Nephron (organoid): Measurements from ENCODE around the gene ARMC12.

Experiments used
- H3K27ac Mint-ChIP-seq, 3 experiments: 2 replicates each; pipeline ENCODE4 v1.8.0; 2020; ENCODE audit warnings: mixed read lengths in 3 of 3, mild to moderate bottlenecking in 2 of 3, moderate library complexity in 1 of 3
- H3K27me3 Mint-ChIP-seq: 2 replicates; pipeline ENCODE4 v1.8.0; 2021; ENCODE audit warnings: low read depth, mild to moderate bottlenecking, moderate library complexity, mixed read lengths
- H3K36me3 Mint-ChIP-seq: 2 replicates; pipeline ENCODE4 v1.8.0; 2020; ENCODE audit warnings: low read depth, mixed read lengths
- H3K4me1 Mint-ChIP-seq: 2 replicates; pipeline ENCODE4 v1.8.0; 2020; ENCODE audit warnings: mixed read lengths
- H3K4me3 Mint-ChIP-seq, 3 experiments: 2 replicates each; pipeline ENCODE4 v1.8.0; 2020; ENCODE audit warnings: mild to moderate bottlenecking in 3 of 3, mixed read lengths in 3 of 3, moderate library complexity in 2 of 3
- H3K9me3 Mint-ChIP-seq: 2 replicates; pipeline ENCODE4 v1.8.0; 2020; ENCODE audit warnings: mixed read lengths
- TF ChIP-seq, protein P1 (sequence below), 3 experiments: fragments of 200-600 bp; sonication (generic); IDR thresholded peaks; one replicate each; pipeline ENCODE4 v1.5.0; 2021; ENCODE audit warnings: antibody characterized with exemption in 3 of 3; ENCODE audit not compliant: unreplicated experiment in 3 of 3

ARMC12 gene

DNA sequence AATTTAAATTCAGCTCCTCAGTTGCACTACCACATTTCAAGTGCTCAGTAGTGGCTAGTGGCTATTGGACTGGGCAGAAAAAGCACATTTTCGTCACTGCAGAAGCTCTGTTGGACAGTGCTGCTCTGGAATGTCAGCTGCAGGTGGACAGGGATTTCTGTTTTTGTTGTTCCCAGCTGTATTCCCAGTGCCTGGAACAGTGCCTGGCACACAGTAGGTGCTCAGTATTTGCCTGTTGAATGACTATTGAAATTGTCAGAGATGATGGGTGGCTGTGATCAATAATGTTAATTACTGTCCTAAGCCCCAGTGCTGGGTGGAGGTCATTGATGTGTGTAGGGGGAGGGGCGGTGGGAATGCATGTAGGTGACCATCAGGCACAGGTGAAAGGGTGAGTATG, 49.4 kb downstream of the ARMC12 start:
- Mint-ChIP-seq H3K4me1 (no peaks in the 10 kb centered on the region), H3K27me3 (peaks cover 51% of the 10 kb centered on the region), H3K27ac (no peak overlapping the region), H3K9me3 (no peaks in the 10 kb centered on the region), H3K4me3 (no peak overlapping the region), H3K36me3 (no peaks in the 10 kb centered on the region)
- TF ChIP-seq, protein P1, sequence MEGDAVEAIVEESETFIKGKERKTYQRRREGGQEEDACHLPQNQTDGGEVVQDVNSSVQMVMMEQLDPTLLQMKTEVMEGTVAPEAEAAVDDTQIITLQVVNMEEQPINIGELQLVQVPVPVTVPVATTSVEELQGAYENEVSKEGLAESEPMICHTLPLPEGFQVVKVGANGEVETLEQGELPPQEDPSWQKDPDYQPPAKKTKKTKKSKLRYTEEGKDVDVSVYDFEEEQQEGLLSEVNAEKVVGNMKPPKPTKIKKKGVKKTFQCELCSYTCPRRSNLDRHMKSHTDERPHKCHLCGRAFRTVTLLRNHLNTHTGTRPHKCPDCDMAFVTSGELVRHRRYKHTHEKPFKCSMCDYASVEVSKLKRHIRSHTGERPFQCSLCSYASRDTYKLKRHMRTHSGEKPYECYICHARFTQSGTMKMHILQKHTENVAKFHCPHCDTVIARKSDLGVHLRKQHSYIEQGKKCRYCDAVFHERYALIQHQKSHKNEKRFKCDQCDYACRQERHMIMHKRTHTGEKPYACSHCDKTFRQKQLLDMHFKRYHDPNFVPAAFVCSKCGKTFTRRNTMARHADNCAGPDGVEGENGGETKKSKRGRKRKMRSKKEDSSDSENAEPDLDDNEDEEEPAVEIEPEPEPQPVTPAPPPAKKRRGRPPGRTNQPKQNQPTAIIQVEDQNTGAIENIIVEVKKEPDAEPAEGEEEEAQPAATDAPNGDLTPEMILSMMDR (IDR thresholded peaks at IDR 0.05; ENCODE audit: unreplicated experiment in 3 of 3), result no peak

DNA sequence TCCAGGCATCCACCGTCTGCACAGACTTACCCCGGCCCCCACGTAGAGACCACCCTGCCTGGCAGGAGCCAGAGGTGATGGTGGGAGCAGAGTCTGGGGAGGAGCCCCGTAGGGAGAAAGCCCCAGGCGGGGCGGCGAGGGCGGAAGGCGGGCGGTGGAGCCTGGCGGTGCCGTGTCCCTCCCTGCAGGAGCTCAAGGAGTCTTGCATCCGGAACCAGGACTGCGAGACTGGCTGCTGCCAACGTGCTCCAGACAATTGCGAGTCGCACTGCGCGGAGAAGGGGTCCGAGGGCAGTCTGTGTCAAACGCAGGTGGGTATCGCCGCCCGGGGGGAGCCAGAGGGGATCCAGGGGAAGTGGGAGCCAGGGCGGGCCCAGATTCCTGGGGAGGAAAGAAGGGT, 50.0 kb downstream of the ARMC12 start:
- TF ChIP-seq, protein P1 (IDR thresholded peaks at IDR 0.05; ENCODE audit: unreplicated experiment in 3 of 3), result no peak
- Mint-ChIP-seq H3K36me3 (no peaks in the 10 kb centered on the region), H3K27me3 (peaks cover 50% of the 10 kb centered on the region), H3K4me3 (no peak overlapping the region), H3K4me1 (no peaks in the 10 kb centered on the region), H3K9me3 (no peaks in the 10 kb centered on the region), H3K27ac (no peak overlapping the region)

DNA sequence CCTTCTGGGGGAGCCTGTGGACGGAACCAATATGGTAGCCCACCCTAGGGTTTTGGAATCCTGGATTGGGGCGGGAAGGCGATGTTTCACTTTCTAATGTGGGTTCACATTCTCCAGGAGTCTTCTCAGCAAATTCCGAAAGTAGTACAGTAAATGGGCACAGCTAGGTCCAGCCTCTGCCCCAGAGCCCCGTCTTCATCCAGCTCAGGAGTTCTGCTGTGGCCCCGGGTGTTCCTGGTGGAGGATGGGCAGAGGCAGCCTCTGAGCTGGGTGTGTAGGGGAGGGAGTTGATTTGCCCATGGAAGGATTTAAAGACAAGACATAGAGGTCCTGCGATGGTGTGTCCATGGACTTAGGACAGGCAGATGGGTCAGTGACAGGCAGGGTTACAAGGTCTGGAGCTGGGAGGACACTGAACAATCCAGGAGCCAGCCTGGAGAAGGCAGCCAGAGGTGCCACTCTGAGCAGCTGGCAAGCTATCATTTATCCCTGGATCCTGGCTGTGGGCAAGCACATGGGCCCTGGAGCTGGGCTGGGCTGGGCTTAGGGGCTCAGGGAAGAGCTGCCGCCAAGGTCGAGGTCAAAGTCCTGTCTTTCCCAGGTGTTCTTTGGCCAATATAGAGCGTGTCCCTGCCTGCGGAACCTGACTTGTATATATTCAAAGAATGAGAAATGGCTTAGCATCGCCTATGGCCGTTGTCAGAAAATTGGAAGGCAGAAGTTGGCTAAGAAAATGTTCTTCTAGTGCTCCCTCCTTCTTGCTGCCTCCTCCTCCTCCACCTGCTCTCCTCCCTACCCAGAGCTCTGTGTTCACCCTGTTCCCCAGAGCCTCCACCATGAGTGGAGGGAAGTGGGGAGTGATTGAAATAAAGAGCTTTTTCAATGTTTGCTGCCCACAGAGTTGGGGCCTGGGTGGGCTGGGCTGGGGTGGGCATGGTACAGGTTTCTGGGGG, 50.7 kb downstream of the ARMC12 start:
- peaks cover 53% of the 10 kb centered on the region for H3K27me3 Mint-ChIP-seq
- no peaks in the 10 kb centered on the region for H3K9me3 Mint-ChIP-seq
- H3K36me3 Mint-ChIP-seq, result no peaks in the 10 kb centered on the region
- no peak overlapping the region for H3K27ac Mint-ChIP-seq
- H3K4me1 Mint-ChIP-seq, result no peaks in the 10 kb centered on the region
- TF ChIP-seq, protein P1 (IDR thresholded peaks at IDR 0.05; ENCODE audit: unreplicated experiment in 3 of 3), result no peak
- no peak overlapping the region for H3K4me3 Mint-ChIP-seq

DNA sequence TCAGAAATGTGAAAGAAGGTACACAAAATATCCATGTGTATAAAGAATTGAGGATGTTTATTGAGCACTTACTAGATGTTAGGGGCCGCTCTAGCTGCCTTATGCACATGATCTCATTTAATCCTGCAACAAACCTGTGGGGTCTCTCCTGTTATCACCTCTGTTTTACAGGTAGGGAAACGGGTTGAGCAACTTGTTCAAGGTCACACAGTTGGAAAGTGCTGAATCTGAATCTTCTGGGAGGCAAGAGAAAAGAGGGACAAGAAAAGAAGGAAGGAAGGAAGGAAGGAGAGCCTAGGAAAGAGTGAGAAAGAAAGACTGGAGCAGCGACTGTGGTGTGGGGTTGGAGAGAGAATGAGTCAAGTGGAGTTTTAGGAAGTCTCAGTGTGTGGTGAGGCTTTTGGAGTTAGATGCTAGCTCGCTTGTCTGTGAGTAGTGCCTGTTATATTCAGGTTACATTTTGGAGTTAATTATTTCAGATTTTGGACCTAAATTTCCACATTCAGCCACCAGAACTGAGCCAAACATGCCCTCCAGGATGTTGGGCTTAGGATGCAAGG, 51.7 kb downstream of the ARMC12 start:
- Mint-ChIP-seq H3K27ac (no peak overlapping the region), H3K4me3 (no peak overlapping the region), H3K4me1 (no peaks in the 10 kb centered on the region), H3K36me3 (no peaks in the 10 kb centered on the region), H3K27me3 (peaks cover 59% of the 10 kb centered on the region), H3K9me3 (no peaks in the 10 kb centered on the region)
- TF ChIP-seq, protein P1 (IDR thresholded peaks at IDR 0.05; ENCODE audit: unreplicated experiment in 3 of 3), result no peak

DNA sequence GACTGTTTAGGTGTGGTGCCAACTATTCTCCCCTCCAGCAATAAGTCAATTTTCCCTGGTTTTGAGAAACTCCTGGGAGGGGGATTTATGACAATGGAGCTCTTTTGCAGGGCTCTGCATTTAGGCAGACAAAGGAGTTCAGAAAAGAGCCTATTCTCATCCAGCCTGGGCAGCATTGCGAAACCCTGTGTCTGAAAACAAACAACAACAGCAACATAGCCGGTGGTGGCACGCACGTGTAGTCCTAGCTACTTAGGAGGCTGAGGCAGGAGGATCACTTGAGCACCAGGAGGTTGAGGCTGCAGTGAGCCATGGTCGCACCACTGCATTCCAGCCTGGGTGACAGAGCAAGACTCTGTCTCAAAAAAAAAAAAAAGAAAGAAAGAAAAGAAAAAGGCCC, 53.9 kb downstream of the ARMC12 start:
- H3K4me3 Mint-ChIP-seq, result no peak overlapping the region
- TF ChIP-seq, protein P1 (IDR thresholded peaks at IDR 0.05; ENCODE audit: unreplicated experiment in 3 of 3), result no peak
- no peaks in the 10 kb centered on the region for H3K4me1 Mint-ChIP-seq
- peaks cover 65% of the 10 kb centered on the region for H3K27me3 Mint-ChIP-seq
- H3K9me3 Mint-ChIP-seq, result no peaks in the 10 kb centered on the region
- H3K27ac Mint-ChIP-seq, result no peak overlapping the region
- no peaks in the 10 kb centered on the region for H3K36me3 Mint-ChIP-seq
